ENCODE results near the gene ACYP2.

Gene ACYP2

DNA sequence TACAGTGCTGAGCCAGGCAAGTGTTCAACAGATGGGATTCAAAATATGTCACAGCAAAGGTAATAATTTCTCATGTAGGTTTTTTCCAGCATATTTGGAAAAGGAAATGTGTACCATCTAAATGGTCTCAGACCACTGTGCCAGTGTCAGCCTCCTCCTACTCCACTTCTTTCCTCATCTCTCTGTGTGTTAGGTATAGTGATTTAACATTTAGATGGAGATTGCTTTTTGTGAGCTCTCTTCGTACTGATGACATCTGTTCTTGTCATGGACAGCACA is 221.5 kb downstream of the ACYP2 start:
- no peaks in the 10 kb centered on the region for H3K9me3 Mint-ChIP-seq
- H3K36me3 Mint-ChIP-seq: no peaks in the 10 kb centered on the region
- peaks cover 9% of the 10 kb centered on the region for H3K27me3 Mint-ChIP-seq
- DNase-seq: no peak
- no peaks in the 10 kb centered on the region for H3K4me1 Mint-ChIP-seq
- H3K27ac Mint-ChIP-seq: no peak overlapping the region
- CTCF ChIA-PET: interaction anchor here (0.6 to 1.3 kb wide), 2 partner anchors 22 to 261 kb away, joined by 3 read pairs; no protein-coding TSS in a partner anchor
- H3K4me3 Mint-ChIP-seq: no peak overlapping the region

DNA sequence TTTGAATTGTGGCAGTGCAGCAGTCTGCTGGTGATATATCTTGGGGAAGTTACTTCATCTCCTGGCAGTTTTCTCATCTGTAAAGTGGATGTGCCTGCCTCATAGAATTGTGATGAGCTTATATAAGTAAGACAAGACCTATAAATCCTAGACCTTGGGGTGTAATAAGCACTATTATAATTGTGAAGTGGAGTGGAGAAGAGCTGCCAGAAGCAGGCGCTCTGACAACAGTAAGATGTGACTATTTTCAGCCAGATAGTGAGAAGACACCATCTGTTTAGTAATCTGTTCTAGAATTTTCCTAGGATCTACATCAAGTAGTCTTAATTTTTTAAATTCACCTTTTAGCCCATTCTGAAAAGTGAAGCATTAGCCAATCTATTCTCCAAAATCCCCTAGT is 226.2 kb downstream of the ACYP2 start:
- no peaks in the 10 kb centered on the region for H3K4me1 Mint-ChIP-seq

GRCh38 chr2:54342603-54343002 is 227.2 kb downstream of the ACYP2 start:
- Mint-ChIP-seq H3K4me3 (no peak overlapping the region), H3K9me3 (no peaks in the 10 kb centered on the region), H3K36me3 (no peaks in the 10 kb centered on the region), H3K27me3 (peaks cover 5% of the 10 kb centered on the region), H3K27ac (no peak overlapping the region), H3K4me1 (no peaks in the 10 kb centered on the region)
- no peak for DNase-seq
- CTCF ChIA-PET: no interaction called here

More for the DNA sequence above, 226.2 kb downstream of the ACYP2 start:
- no peak overlapping the region for H3K27ac Mint-ChIP-seq
- no peak for DNase-seq
- peaks cover 5% of the 10 kb centered on the region for H3K27me3 Mint-ChIP-seq
- CTCF ChIA-PET: no interaction called here
- H3K9me3 Mint-ChIP-seq: no peaks in the 10 kb centered on the region
- no peak overlapping the region for H3K4me3 Mint-ChIP-seq
- H3K36me3 Mint-ChIP-seq: no peaks in the 10 kb centered on the region

- Mint-ChIP-seq H3K27ac (no peak overlapping the region), H3K27me3 (peaks cover 5% of the 10 kb centered on the region), H3K4me3 (no peak overlapping the region), H3K4me1 (no peaks in the 10 kb centered on the region), H3K36me3 (no peaks in the 10 kb centered on the region), H3K9me3 (no peaks in the 10 kb centered on the region)
- DNase-seq: no peak
- CTCF ChIA-PET: no interaction called here
Measured at GRCh38 chr2:54347622-54348021, 232.2 kb downstream of the ACYP2 start.

DNA sequence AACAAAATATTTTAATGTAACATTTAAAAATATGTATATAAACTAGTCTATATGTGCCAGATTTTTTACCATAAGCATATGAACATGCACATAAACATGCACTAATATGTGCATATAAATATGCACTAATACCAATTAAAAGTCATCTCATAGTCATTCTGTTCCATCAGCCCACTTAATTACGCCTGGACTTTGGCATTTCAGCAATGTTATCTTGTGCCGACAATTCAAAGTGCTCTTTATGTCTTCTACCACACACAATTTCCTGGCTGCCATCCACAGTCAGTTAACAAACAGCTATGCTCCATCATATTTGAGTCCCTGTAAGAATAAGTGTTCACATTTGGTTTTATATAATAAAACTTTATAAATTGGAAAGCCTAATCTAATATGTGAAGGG is 233.2 kb downstream of the ACYP2 start:
- no peaks in the 10 kb centered on the region for H3K9me3 Mint-ChIP-seq
- no peak for DNase-seq
- no peak overlapping the region for H3K27ac Mint-ChIP-seq
- no peaks in the 10 kb centered on the region for H3K4me1 Mint-ChIP-seq
- H3K36me3 Mint-ChIP-seq: no peaks in the 10 kb centered on the region
- CTCF ChIA-PET: no interaction called here
- no peak overlapping the region for H3K4me3 Mint-ChIP-seq
- H3K27me3 Mint-ChIP-seq: peaks cover 11% of the 10 kb centered on the region

- Mint-ChIP-seq H3K9me3 (no peaks in the 10 kb centered on the region), H3K36me3 (no peaks in the 10 kb centered on the region), H3K27ac (no peak overlapping the region), H3K27me3 (peaks cover 6% of the 10 kb centered on the region), H3K4me1 (no peaks in the 10 kb centered on the region), H3K4me3 (no peak overlapping the region)
- CTCF ChIA-PET: no interaction called here
- DNase-seq: no peak
Measured at GRCh38 chr2:54350426-54350825, 235.0 kb downstream of the ACYP2 start.

- CTCF ChIA-PET: no interaction called here
- H3K4me1 Mint-ChIP-seq: no peaks in the 10 kb centered on the region
- no peak overlapping the region for H3K27ac Mint-ChIP-seq
- H3K36me3 Mint-ChIP-seq: no peaks in the 10 kb centered on the region
- no peak overlapping the region for H3K4me3 Mint-ChIP-seq
- H3K27me3 Mint-ChIP-seq: peaks cover 11% of the 10 kb centered on the region
- H3K9me3 Mint-ChIP-seq: no peaks in the 10 kb centered on the region
- DNase-seq: no peak
Measured at GRCh38 chr2:54353216-54353615, 237.8 kb downstream of the ACYP2 start.

Measured in activated naive CD4-positive, alpha-beta T cell treated with anti-CD3 and anti-CD28 coated beads, Interleukin-2, amount 10 ng/mL, durations not matched to agents 7 days and 5 days (primary cell).